Keratinocyte (primary cell): Measurements from ENCODE around the gene SLC37A3.

Experiments used
- CTCF ChIP-seq, 3 experiments: IDR thresholded peaks in 1 of 3; conservative IDR thresholded peaks in 1 of 3; optimal IDR thresholded peaks in 1 of 3; 2 replicates in 2 of 3; 3 replicates in 1 of 3; pipeline versions ENCODE3 to v1.5.1; 2011; ENCODE audit warnings: low read length in 3 of 3, mild to moderate bottlenecking in 3 of 3, moderate library complexity in 2 of 3, control low read depth in 1 of 3, inconsistent platforms in 1 of 3; ENCODE audit not compliant: insufficient read depth in 2 of 3; ENCODE audit errors: extremely low read depth in 1 of 3
- EZH2 ChIP-seq: IDR thresholded peaks from one replicate; pipeline ENCODE4 v1.6.1; 2012; ENCODE audit warnings: inconsistent platforms, mild to moderate bottlenecking, low read length, moderate library complexity

- TF ChIP-seq EZH2 (no peak), CTCF (optimal IDR thresholded peaks at IDR 0.05 in 1 of 3, IDR thresholded peaks at IDR 0.05 in 1 of 3, conservative IDR thresholded peaks at IDR 0.05 in 1 of 3; ENCODE audit: extremely low read depth in 1 of 3, insufficient read depth in 2 of 3, low read length in 3 of 3) (no peak)
Measured at GRCh38 chr7:140330128-140330527, 68.2 kb downstream of the SLC37A3 start.
